DND-41 (cell line): Measurements from ENCODE around the gene HOXC11.

Experiments
- ATAC-seq: fragments of 200-7000 bp; cut with Tn5 transposase; 3 replicates; pipeline ENCODE4 v1.9.1; 2021; ENCODE audit warnings: low read depth; ENCODE audit not compliant: insufficient read depth
- DNase-seq: peaks from one replicate; pipeline ENCODE4 v3.0.0-alpha.2; 2020
- H2AFZ ChIP-seq: 2 replicates; pipeline ENCODE4 v1.6.0; 2012; ENCODE audit warnings: low read depth, low read length
- H3K27ac ChIP-seq: 2 replicates; pipeline ENCODE4 v1.5.1; 2012; ENCODE audit warnings: low read length, inconsistent platforms
- H3K27me3 ChIP-seq: fragments of 200-600 bp; sonication (generic); 2 replicates; pipeline ENCODE4 v1.6.0; 2012; ENCODE audit warnings: low read length, mild to moderate bottlenecking, inconsistent platforms; ENCODE audit not compliant: insufficient read depth, poor library complexity
- H3K36me3 ChIP-seq: 2 replicates; pipeline ENCODE4 v1.5.1; 2012; ENCODE audit warnings: low read length, inconsistent platforms; ENCODE audit not compliant: insufficient read depth
- H3K4me1 ChIP-seq: 2 replicates; pipeline ENCODE4 v1.5.1; 2012; ENCODE audit warnings: mild to moderate bottlenecking, low read length; ENCODE audit not compliant: insufficient read depth
- H3K4me2 ChIP-seq: 2 replicates; pipeline ENCODE4 v1.6.0; 2012; ENCODE audit warnings: mild to moderate bottlenecking, moderate library complexity, low read length, inconsistent platforms; ENCODE audit not compliant: insufficient read depth
- H3K4me3 ChIP-seq, 2 experiments: fragments of 200-600 bp in 1 of 2; shearing (Covaris generic) in 1 of 2; 2 replicates each; pipeline ENCODE4 v1.5.1; 2012 to 2016; ENCODE audit warnings: inconsistent platforms in 2 of 2, low read length in 2 of 2, mild to moderate bottlenecking in 2 of 2, low read depth in 1 of 2, moderate library complexity in 1 of 2
- H3K79me2 ChIP-seq: 2 replicates; pipeline ENCODE4 v1.6.0; 2012; ENCODE audit warnings: low read length, inconsistent platforms; ENCODE audit not compliant: insufficient read depth
- H3K9ac ChIP-seq: 2 replicates; pipeline ENCODE4 v1.6.0; 2012; ENCODE audit warnings: low read depth, mild to moderate bottlenecking, inconsistent platforms, low read length, moderate library complexity
- H3K9me3 ChIP-seq: 2 replicates; pipeline ENCODE4 v1.5.1; 2012; ENCODE audit warnings: low read length, moderate library complexity, mild to moderate bottlenecking, inconsistent platforms; ENCODE audit not compliant: insufficient read depth, severe bottlenecking
- H4K20me1 ChIP-seq: 2 replicates; pipeline ENCODE4 v1.6.0; 2012; ENCODE audit warnings: low read length; ENCODE audit not compliant: insufficient read depth
- EZH2 ChIP-seq: IDR thresholded peaks from 3 replicates; pipeline ENCODE4 v1.6.1; 2012; ENCODE audit warnings: borderline replicate concordance, low read depth, mild to moderate bottlenecking, moderate library complexity, low read length, inconsistent platforms; ENCODE audit not compliant: severe bottlenecking
- TF ChIP-seq, protein P1 (sequence below): IDR thresholded peaks from 2 replicates; pipeline ENCODE4 v1.5.1; 2012; ENCODE audit warnings: borderline replicate concordance, low read length, moderate library complexity, mild to moderate bottlenecking; ENCODE audit not compliant: poor library complexity, severe bottlenecking; ENCODE audit errors: extremely low read depth

The HOXC11 gene

DNA sequence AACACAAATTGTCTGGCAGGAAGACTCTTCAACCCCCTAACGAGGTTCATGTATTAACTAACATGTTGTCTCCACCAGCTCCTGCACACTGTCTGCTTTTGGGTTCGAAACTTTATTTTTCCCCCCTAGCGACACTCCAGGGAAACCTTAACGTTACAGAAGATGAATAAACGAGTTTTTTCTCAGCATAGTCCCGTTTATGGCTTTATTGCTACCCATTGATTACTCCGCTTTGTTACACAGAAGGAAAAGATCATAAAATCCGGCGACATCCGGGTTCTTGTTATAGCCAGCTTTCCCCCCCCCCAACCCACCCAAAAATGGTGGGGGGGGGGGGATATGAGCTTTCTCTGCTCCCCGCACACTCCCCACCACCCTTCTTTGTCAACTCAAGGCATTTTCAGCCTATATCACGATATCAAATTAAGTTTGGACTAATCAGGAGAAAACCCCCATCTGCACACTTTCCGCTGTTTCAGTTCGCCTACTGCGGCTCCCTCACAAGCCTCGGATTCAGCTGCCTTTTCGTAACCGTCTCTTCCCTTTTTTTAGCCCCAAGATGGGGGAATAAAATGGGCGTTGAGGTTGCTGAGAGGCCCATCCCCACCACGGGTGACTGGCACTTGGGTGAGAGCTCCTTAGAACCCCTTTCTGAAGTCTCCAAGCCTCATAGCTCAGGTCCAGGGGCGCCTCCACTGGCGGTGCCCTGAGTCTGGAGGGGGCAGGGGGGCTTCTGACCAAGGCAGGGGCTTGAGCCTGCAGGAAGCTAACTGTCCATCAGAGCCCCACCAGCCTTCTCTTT lies 53.9 kb downstream of the HOXC11 start:
- H3K27me3 ChIP-seq = peaks cover 53% of the 10 kb centered on the region
- H3K9ac ChIP-seq = no peak overlapping the region
- H3K27ac ChIP-seq = no peak overlapping the region
- ATAC-seq (no peak), DNase-seq (no peak)
- H4K20me1 ChIP-seq = no peaks in the 10 kb centered on the region
- H3K4me1 ChIP-seq = no peaks in the 10 kb centered on the region
- no peaks in the 10 kb centered on the region for H3K79me2 ChIP-seq
- H3K4me3 ChIP-seq = no peak overlapping the region
- H3K36me3 ChIP-seq = no peaks in the 10 kb centered on the region
- no peak overlapping the region for H3K4me2 ChIP-seq
- no peak overlapping the region for H2AFZ ChIP-seq
- TF ChIP-seq, protein P1, sequence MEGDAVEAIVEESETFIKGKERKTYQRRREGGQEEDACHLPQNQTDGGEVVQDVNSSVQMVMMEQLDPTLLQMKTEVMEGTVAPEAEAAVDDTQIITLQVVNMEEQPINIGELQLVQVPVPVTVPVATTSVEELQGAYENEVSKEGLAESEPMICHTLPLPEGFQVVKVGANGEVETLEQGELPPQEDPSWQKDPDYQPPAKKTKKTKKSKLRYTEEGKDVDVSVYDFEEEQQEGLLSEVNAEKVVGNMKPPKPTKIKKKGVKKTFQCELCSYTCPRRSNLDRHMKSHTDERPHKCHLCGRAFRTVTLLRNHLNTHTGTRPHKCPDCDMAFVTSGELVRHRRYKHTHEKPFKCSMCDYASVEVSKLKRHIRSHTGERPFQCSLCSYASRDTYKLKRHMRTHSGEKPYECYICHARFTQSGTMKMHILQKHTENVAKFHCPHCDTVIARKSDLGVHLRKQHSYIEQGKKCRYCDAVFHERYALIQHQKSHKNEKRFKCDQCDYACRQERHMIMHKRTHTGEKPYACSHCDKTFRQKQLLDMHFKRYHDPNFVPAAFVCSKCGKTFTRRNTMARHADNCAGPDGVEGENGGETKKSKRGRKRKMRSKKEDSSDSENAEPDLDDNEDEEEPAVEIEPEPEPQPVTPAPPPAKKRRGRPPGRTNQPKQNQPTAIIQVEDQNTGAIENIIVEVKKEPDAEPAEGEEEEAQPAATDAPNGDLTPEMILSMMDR = no peak
- TF ChIP-seq EZH2 = peak; percentile 22
- H3K9me3 ChIP-seq = no peaks in the 10 kb centered on the region
